ENCODE results near the gene CFAP45. TPM values are rescaled to one million over a fixed set of nuclear protein-coding genes. Genes with fewer than 3 reads are reported as not detected.

The CFAP45 gene
- total and polyA plus RNA-seq, 2 of the 8 experiments (the other 6 are each of a cell fraction or from before 2014, with no cell fraction given), result 0.05 TPM; not detected in 1

DNA sequence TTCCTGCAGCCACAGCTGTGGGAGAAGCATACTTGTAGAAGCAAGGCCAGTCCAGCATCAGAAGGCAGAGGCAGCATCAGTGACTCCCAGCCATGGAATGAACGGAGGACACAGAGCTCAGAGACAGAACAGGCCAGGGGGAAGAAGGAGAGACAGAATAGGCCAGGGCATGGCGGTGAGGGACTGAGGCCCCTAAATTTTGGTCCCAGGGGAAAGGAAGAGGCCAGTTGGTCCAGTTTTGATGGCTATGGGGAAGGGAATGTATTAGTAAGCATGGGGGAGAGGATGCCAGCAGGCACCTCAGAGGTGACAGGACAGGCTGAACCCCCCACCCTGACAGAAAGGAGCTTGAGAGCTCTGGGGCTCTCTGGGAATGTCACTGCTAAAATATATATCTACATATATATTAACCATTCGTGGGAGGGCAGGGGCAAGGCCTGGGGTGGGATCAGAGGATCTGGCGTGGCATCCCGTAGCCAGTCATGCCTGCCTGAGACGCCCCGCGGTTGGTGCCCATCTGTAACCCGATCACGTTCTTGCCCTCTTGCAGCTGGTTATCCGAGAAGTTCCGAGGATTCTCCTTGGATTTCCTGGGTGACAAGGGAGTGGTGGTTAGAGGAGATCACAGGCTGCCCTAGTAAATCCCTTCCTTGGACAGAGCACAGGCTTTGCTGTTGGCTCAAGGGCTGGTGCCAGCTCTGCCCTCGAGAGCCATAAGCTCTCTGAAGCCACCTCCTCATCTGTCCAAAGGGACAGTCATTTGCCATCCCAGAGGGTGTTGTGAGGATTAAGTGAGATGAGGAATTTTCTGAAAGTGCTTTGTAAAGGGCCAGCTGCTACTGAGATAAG, 18.6 kb upstream of the CFAP45 start:
- Histone ChIP-seq H4K5ac (ENCODE audit: insufficient read length, low read depth, low read length) (no peak overlapping the region), H2BK20ac (ENCODE audit: low read length) (no peak overlapping the region), H3K23ac (ENCODE audit: insufficient read length) (no peak overlapping the region), H3K27me3 (replicated peaks in 1 of 4; ENCODE audit: control insufficient read depth in 3 of 4, extremely low read depth in 1 of 4, insufficient read depth in 3 of 4, low read length in 3 of 4) (no peaks in the 10 kb centered on the region), H3K79me2 (ENCODE audit: control insufficient read depth in 1 of 2, insufficient read depth in 2 of 2, low read length in 2 of 2) (peaks cover 0 to 9% of the 10 kb centered on the region in 2 experiments; a peak in 2 of 4 replicates), H3K4me2 (ENCODE audit: insufficient read depth in 1 of 2, low read depth in 2 of 2, low read length in 2 of 2) (no peak overlapping the region), H3K23me2 (ENCODE audit: low read depth, low read length) (no peaks in the 10 kb centered on the region; the same call in 1 of the 2 replicates), H4K8ac (ENCODE audit: extremely low read depth, insufficient read depth, low read length) (no peak overlapping the region), H3K79me1 (ENCODE audit: low read depth, low read length) (peaks cover 3% of the 10 kb centered on the region), H3K9me3 (ENCODE audit: insufficient read depth in 2 of 2, low read depth in 1 of 2, low read length in 1 of 2) (no peaks in the 10 kb centered on the region), H2BK5ac (ENCODE audit: low read depth, low read length) (no peak overlapping the region), H3K36me3 (ENCODE audit: control insufficient read depth in 2 of 4, insufficient read depth in 4 of 4, low read length in 3 of 4) (peaks cover 0 to 16% (median 2%) of the 10 kb centered on the region in 4 experiments; a peak in 4 of 8 replicates), H3K4ac (replicated peaks; ENCODE audit: insufficient read length, low read depth, low read length) (no peak overlapping the region), H3K4me3 (ENCODE audit: extremely low read depth in 1 of 4, insufficient read depth in 2 of 4, low read depth in 3 of 4, low read length in 4 of 4) (no peak overlapping the region), H2BK15ac (ENCODE audit: low read length) (no peak overlapping the region), H3K14ac (ENCODE audit: insufficient read length) (no peak overlapping the region), H4K20me1 (replicated peaks in 1 of 2; ENCODE audit: control insufficient read depth in 1 of 2, insufficient read depth in 2 of 2, low read length in 2 of 2) (peaks cover 0 to 3% of the 10 kb centered on the region in 2 experiments), H3K56ac (replicated peaks; ENCODE audit: insufficient read length, low read depth, low read length) (no peak overlapping the region), H4K91ac (replicated peaks; ENCODE audit: insufficient read length, low read length) (no peak overlapping the region), H3K4me1 (replicated peaks in 1 of 4; ENCODE audit: control insufficient read depth in 3 of 4, insufficient read depth in 4 of 4, low read length in 3 of 4) (peaks cover 14 to 29% (median 20%) of the 10 kb centered on the region in 4 experiments), H2AK5ac (ENCODE audit: low read depth, low read length) (no peak overlapping the region), H3K18ac (ENCODE audit: extremely low read depth, low read length) (no peak overlapping the region), H2BK12ac (ENCODE audit: low read depth, low read length) (no peak overlapping the region), H2AFZ (ENCODE audit: low read length) (no peak overlapping the region), H2BK120ac (replicated peaks; ENCODE audit: low read depth, low read length) (no peak overlapping the region), H3K9ac (replicated peaks in 1 of 4; ENCODE audit: extremely low read depth in 1 of 4, low read depth in 3 of 4, low read length in 3 of 4) (no peak overlapping the region), H3K27ac (ENCODE audit: low read depth, low read length) (no peak overlapping the region)
- no peak for DNase-seq (ENCODE audit: low read depth in 1 of 2, low spot score in 2 of 2)
- FAIRE-seq, result no peak
- TF ChIP-seq YY1 (IDR thresholded peaks at IDR 0.05; ENCODE audit: low read depth, low read length), result no peak
- TF ChIP-seq SIX5 (IDR thresholded peaks at IDR 0.05; ENCODE audit: low read depth, low read length), result peak; percentile 9; the same call in 1 of the 2 replicates
- TF ChIP-seq SP1 (IDR thresholded peaks at IDR 0.05; ENCODE audit: low read depth, low read length), result peak; percentile 65; the same call in 1 of the 2 replicates
- CTCF ChIA-PET (ENCODE audit: partially characterized antibody), result interaction anchor here (0.7 to 7.5 kb wide), 5 partner anchors 11 to 119 kb away, joined by 3 to 43 read pairs (median 9); no protein-coding TSS in a partner anchor
- POLR2A ChIA-PET (ENCODE audit: partially characterized antibody), result interaction anchor here (1.4 kb wide), 1 partner anchor 18 kb away, joined by 4 read pairs; the partner anchor contains the start of gene CFAP45
- WGBS, 2 experiments (ENCODE audit: extremely low coverage in 1 of 2, insufficient coverage in 1 of 2, insufficient read length in 1 of 2, insufficient replicate concordance in 2 of 2, low coverage in 1 of 2, low lambda C conversion rate in 2 of 2, missing lambda C conversion rate in 1 of 2), result 92% methylated on average over 13 of the region's 13 CpGs; no CpG with 5 or more reads in 1 of the 2 experiments

Measured in H1 (cell line).